ENCODE results near the gene SUMO2.
"Not testable (repeated sequence)": the region's sequence is repeated elsewhere in the genome, so short reads cannot be mapped to it uniquely, and the experiment has no call there.

SUMO2 gene

GRCh38 chr17:75129576-75129975, 53.2 kb downstream of the SUMO2 start:
- DNase-seq (no peak), ATAC-seq (no peak)
- Mint-ChIP-seq H3K4me3 (peak overlapping the region; percentile 61), H3K27ac (peak overlapping the region; percentile 56), H3K36me3 (ENCODE audit: low read depth) (peaks cover 13% of the 10 kb centered on the region), H3K9me3 (no peaks in the 10 kb centered on the region), H3K4me1 (peaks cover 30% of the 10 kb centered on the region), H3K27me3 (no peaks in the 10 kb centered on the region)

- H3K9me3 Mint-ChIP-seq, result no peaks in the 10 kb centered on the region
- no peak overlapping the region for H3K27ac Mint-ChIP-seq
Measured at GRCh38 chr17:75128694-75129505, 53.9 kb downstream of the SUMO2 start.

GRCh38 chr17:75127936-75128335, 54.8 kb downstream of the SUMO2 start:
- ATAC-seq, DNase-seq, H3K27me3 Mint-ChIP-seq, H3K4me3 Mint-ChIP-seq, H3K27ac Mint-ChIP-seq, H3K9me3 Mint-ChIP-seq: not testable (repeated sequence)
- Mint-ChIP-seq H3K36me3 (ENCODE audit: low read depth) (peaks cover 13% of the 10 kb centered on the region), H3K4me1 (peaks cover 41% of the 10 kb centered on the region)

More at GRCh38 chr17:75128694-75129505, 53.9 kb downstream of the SUMO2 start:
- DNase-seq (no peak), ATAC-seq (no peak)
- H3K27me3 Mint-ChIP-seq, result no peaks in the 10 kb centered on the region
- no peak overlapping the region for H3K4me3 Mint-ChIP-seq
- peaks cover 36% of the 10 kb centered on the region for H3K4me1 Mint-ChIP-seq
- H3K36me3 Mint-ChIP-seq (ENCODE audit: low read depth), result peaks cover 13% of the 10 kb centered on the region

GRCh38 chr17:75126954-75127353, 55.8 kb downstream of the SUMO2 start:
- Mint-ChIP-seq H3K27ac (no peak overlapping the region), H3K27me3 (no peaks in the 10 kb centered on the region), H3K4me3 (no peak overlapping the region), H3K9me3 (no peaks in the 10 kb centered on the region), H3K4me1 (peaks cover 36% of the 10 kb centered on the region), H3K36me3 (ENCODE audit: low read depth) (peaks cover 10% of the 10 kb centered on the region)
- no peak for DNase-seq
- no peak for ATAC-seq

GRCh38 chr17:75125984-75126383, 56.8 kb downstream of the SUMO2 start:
- Mint-ChIP-seq H3K36me3 (ENCODE audit: low read depth) (peaks cover 10% of the 10 kb centered on the region), H3K9me3 (no peaks in the 10 kb centered on the region), H3K4me1 (peaks cover 36% of the 10 kb centered on the region), H3K27ac (peak overlapping the region; percentile 46), H3K27me3 (no peaks in the 10 kb centered on the region), H3K4me3 (no peak overlapping the region)
- ATAC-seq, result no peak
- no peak for DNase-seq

- no peaks in the 10 kb centered on the region for H3K9me3 Mint-ChIP-seq
- DNase-seq, result no peak
- peaks cover 31% of the 10 kb centered on the region for H3K4me1 Mint-ChIP-seq
- H3K36me3 Mint-ChIP-seq (ENCODE audit: low read depth), result peaks cover 4% of the 10 kb centered on the region
- no peaks in the 10 kb centered on the region for H3K27me3 Mint-ChIP-seq
- peak overlapping the region; percentile 67 for H3K27ac Mint-ChIP-seq
- no peak overlapping the region for H3K4me3 Mint-ChIP-seq
- ATAC-seq, result no peak
Measured at GRCh38 chr17:75124819-75125162, 58.0 kb downstream of the SUMO2 start.

- no peaks in the 10 kb centered on the region for H3K36me3 Mint-ChIP-seq (ENCODE audit: low read depth)
- DNase-seq (peak; percentile 60), ATAC-seq (peak; percentile 97)
- H3K27me3 Mint-ChIP-seq, result no peaks in the 10 kb centered on the region
- no peaks in the 10 kb centered on the region for H3K9me3 Mint-ChIP-seq
- no peak overlapping the region for H3K4me3 Mint-ChIP-seq
- H3K4me1 Mint-ChIP-seq, result peaks cover 27% of the 10 kb centered on the region
- peak overlapping the region; percentile 67 for H3K27ac Mint-ChIP-seq
Measured at GRCh38 chr17:75124041-75124818, 58.5 kb downstream of the SUMO2 start.

- H3K9me3 Mint-ChIP-seq, result no peaks in the 10 kb centered on the region
- peaks cover 5% of the 10 kb centered on the region for H3K36me3 Mint-ChIP-seq (ENCODE audit: low read depth)
- DNase-seq (no peak), ATAC-seq (no peak)
- no peaks in the 10 kb centered on the region for H3K27me3 Mint-ChIP-seq
- H3K4me1 Mint-ChIP-seq, result peaks cover 17% of the 10 kb centered on the region
- no peak overlapping the region for H3K27ac Mint-ChIP-seq
- H3K4me3 Mint-ChIP-seq, result no peak overlapping the region
Measured at GRCh38 chr17:75118307-75118706, 64.5 kb downstream of the SUMO2 start.

GRCh38 chr17:75116737-75117136, 66.0 kb downstream of the SUMO2 start:
- peaks cover 22% of the 10 kb centered on the region for H3K4me1 Mint-ChIP-seq
- no peak for ATAC-seq
- peaks cover 9% of the 10 kb centered on the region for H3K36me3 Mint-ChIP-seq (ENCODE audit: low read depth)
- H3K9me3 Mint-ChIP-seq, result no peaks in the 10 kb centered on the region
- no peak overlapping the region for H3K27ac Mint-ChIP-seq
- H3K27me3 Mint-ChIP-seq, result no peaks in the 10 kb centered on the region
- DNase-seq, result no peak
- no peak overlapping the region for H3K4me3 Mint-ChIP-seq
